GM11168 (cell line): ENCODE results near the gene IL1RAP.
"Not testable (repeated sequence)": the region's sequence is repeated elsewhere in the genome, so short reads cannot be mapped to it uniquely, and the experiment has no call there.

Experiments
- in situ Hi-C: fragments of 300-500 bp; cut with MboI; formaldehyde crosslinking; loops from one replicate; pipeline ENCODE4 v1.12.0; 2022; ENCODE audit warnings: low sequenced_read_pairs; ENCODE audit not compliant: unreplicated experiment

The IL1RAP gene

DNA sequence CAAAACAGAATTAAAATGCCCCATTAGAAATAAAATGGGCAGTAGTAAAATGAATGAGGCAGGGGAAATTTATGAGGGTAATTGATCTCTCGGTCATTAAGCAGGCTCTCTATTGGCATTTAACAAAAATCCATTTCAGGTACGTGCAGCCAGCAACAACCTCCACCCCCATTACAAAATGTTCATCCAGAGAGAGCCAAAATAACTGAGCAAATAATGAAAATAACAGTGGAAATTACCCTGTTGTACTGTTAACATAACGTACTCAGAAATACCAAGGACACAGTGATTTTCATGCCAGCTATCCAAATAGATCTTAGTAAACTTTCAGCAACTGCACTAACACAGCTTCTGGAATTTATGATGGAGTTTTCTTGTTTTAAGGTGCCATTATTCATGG is 127.7 kb downstream of the IL1RAP start:
- in situ Hi-C loops = no loop called here

- in situ Hi-C loops = no loop called here
Observed at GRCh38 chr3:190642016-190642415, 128.1 kb downstream of the IL1RAP start.

DNA sequence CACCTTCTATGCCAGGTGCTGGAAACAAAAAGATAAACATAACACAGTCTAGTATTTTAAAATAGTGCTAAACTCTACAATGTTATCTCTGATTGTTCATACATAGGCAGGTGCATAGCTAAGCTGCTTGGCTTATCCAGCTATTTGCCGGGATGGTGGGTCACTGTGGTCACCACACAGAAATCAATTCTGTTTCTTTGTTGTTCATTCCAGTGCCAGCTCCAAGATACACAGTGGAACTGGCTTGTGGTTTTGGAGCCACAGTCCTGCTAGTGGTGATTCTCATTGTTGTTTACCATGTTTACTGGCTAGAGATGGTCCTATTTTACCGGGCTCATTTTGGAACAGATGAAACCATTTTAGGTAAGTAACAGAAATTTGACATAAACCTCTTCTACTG is 130.2 kb downstream of the IL1RAP start:
- in situ Hi-C loops = no loop called here

GRCh38 chr3:190644766-190645165 is 130.9 kb downstream of the IL1RAP start:
- in situ Hi-C loops = no loop called here

DNA sequence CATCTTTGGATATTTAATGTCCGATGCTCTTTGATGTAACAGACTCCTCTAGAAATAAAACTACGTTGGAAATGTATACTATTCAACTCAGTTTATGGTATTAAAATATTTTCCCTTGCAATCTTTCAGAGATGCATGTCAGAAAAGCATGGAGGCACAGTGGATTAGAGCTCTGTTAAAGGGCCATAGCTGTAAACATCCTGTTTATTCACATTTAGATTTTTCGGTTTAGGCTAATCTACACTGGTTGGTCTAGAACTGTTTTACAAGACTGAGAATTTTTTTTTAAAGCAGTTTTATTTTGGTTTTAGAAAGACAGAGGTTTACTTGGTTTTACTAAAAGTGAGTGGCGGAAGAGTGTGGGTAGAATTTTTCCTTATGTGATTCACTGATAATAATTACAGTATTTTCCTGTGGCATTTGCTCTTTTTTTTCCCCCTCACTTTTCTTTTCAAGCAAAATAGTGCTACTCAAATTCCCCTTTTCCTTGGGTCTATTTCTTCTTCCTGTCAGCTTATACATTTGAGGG is 132.1 kb downstream of the IL1RAP start:
- in situ Hi-C loops = no loop called here

DNA sequence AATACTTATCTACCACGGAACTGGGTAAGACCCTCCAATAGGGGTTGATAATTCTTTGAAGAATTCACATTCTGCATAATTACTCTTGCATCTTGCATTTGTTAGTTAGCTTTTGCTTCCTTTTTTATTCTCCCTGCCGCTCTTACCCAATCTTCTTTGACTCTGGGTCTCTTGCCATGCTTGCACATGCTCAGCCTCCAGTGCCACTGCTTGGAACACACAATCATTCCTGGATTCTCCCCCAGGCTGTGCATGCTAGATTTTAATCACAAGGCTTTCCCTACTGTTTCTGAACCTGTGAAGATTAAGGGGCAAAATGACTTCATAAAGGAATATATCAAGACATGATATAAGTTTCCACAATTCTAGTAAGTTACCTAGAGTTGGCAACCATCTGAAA is 133.1 kb downstream of the IL1RAP start:
- in situ Hi-C loops = no loop called here

- in situ Hi-C loops = no loop called here
Observed at GRCh38 chr3:190655933-190656332, 142.0 kb downstream of the IL1RAP start.

GRCh38 chr3:190658106-190658505 is 144.2 kb downstream of the IL1RAP start:
- in situ Hi-C loops = no loop called here

- in situ Hi-C loops = no loop called here
Observed at GRCh38 chr3:190666821-190667220, 152.9 kb downstream of the IL1RAP start.

DNA sequence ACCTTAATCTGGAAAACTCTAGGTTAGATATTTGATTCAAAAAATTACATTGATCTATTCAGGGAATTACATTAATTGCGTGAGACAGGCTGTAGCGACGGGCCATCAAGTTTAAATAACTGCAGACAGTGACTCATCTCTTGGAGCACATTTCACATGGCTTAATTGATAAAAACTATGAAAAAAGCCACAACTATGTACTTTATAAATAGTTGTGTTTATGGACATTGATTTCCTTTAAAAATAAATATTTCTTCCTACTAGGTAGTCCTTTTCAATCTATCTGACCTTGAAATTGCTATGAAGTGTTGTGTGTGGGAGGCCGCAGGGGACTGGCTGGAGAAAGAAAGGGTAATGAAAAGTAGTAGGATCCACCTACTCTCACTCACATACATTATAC is 157.8 kb downstream of the IL1RAP start:
- in situ Hi-C loops = no loop called here

DNA sequence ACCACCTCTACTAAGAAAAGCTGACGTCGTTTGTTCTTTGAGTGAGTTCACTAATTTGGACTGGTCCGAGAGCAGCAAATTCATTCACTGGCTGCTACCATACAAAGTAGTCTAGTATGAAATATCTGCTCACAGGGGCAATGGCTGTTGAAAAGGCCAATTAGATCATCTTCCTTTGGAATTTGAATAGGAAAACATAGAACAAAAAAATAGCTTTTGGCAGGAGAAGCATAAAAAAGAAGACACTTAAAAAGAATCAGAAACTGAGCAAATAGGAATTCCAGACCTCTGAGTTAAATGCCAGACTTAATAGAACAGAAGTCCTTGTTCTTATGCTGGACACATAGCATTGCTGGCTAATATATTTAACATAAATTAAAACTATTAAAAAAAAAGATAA is 159.3 kb downstream of the IL1RAP start:
- in situ Hi-C loops = no loop called here

- in situ Hi-C loops = no loop called here
Observed at GRCh38 chr3:190676481-190676880, 162.6 kb downstream of the IL1RAP start.

DNA sequence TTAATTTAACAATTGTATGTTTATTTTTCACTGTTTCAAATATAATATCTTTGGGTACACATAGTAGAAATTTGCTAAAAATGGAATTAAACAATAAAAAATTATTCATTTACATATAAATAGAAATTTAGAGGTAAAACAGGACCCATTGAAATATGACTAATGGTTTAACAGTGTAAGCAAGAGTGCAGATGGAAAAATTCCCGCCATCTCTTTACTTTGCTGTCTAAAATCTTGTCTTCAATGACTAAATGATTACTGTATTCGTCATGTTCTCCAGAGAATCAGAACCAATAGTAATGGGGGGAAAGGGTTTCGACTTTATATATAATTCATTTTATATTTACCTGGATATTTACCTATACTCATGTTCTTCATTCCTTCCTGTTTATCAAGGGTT is 163.1 kb downstream of the IL1RAP start:
- in situ Hi-C loops = no loop called here

GRCh38 chr3:190677868-190678267 is 164.0 kb downstream of the IL1RAP start:
- in situ Hi-C loops = not testable (repeated sequence)

DNA sequence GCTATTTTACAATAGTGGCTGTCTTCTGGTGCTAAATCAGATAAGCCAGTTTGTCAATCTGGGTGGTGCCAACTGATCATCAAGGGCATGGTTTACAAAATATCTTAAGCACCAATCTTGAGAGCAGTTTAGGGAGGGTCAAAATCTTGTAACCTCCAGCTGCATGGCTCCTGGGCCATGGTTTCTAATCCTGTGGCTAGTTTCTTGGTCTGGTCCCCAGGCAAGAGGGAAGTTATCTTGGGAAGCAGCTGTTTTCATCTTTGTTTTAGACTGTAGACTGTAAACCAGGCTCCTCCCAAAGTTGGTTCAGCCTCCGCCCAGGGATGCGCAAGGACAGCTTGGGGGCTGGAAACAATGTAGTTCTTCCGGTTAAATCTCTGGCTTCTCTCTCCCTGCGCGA is 166.8 kb downstream of the IL1RAP start:
- in situ Hi-C loops = no loop called here

DNA sequence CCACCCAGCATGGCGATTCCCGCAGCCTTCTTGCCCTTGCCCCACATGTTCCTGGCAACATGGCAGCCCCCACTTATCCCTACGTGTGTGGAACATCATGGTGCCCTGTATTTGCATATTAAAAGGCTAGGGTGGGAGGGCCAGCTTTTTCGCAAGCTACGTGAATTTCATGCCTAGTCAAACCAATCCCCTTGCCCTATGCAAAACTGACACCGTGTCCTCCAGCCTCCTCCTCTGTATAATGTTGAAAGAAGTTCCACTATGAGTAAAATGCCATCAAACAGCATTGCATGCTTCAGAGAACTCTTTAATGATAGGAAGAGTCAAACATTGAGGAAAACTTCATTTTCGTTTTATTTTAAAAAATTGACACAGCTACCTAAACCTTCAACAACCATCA is 170.9 kb downstream of the IL1RAP start:
- in situ Hi-C loops = no loop called here

GRCh38 chr3:190686011-190686410 is 172.1 kb downstream of the IL1RAP start:
- in situ Hi-C loops = no loop called here

DNA sequence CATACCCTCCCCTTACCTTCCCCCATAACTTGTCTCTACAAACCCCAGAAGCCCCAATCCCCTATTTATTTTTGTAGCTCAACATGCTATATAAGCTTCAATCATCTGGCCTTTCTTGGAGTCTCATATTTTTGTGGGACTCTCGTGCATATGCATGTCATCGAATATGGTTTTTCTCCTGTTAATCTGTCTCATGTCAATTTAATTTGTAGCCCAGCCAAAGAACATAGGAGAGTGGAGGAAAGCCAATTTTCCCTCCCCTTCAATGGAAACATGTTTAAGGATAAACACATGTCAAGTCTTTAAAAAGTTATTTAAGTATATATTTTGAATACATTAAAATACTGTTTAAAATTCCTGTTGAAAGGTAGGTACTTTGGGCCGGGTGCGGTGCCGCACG is 176.4 kb downstream of the IL1RAP start:
- in situ Hi-C loops = no loop called here

GRCh38 chr3:190692256-190692655 is 178.4 kb downstream of the IL1RAP start:
- in situ Hi-C loops = no loop called here

DNA sequence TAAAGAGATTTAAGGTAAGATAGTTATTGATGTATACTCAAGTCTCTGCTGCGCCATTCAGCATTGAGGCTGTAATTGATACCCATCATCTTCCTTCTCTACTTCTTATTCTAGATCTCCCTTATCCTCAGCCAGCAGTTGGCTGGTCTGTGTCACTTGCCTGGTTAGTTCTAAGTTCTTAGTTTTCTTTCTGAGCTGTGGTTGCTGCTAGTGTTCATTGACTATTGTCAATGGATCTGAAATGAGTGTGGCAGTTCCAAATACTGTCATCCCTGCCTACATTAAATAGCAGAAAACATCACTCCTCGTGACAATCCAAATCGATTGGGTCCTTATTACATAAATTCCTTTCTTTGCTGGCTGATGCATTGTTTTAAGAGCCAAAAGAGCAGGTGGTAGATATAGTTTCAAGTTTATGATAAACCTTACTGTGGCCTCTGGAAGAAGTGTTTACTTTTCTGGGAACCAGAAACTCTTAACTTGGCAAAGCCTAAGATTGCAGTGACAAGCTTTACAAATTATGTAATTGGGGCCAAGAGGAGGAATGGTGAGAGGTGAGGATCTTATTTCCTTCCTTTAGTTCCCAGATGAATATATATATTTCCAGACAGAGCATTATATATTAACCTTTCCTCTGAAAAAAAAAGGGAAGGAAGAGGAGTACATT is 180.6 kb downstream of the IL1RAP start:
- in situ Hi-C loops = no loop called here

GRCh38 chr3:190695225-190695624 is 181.3 kb downstream of the IL1RAP start:
- in situ Hi-C loops = no loop called here

DNA sequence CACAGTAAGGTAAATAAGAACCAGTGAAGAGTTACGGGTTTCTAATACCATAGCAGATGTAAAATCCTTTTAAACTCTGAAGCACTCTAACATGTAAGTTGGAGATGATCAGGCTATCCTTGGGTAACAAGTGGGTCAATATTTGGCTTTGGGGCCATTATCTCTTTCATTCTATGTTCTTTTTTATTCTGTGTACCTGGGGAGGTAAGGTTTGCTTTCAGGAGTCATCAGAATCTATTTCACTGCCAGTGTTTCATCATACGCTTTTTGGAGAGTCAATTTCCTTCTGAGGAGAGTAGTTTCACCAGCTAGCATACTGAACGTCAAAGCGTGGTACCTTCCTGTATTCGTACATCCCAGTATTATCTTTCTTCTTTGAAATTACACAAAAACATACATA is 182.1 kb downstream of the IL1RAP start:
- in situ Hi-C loops = no loop called here
